Measurements from ENCODE around the gene ABCB11.
"Not testable (repeated sequence)": the region's sequence is repeated elsewhere in the genome, so short reads cannot be mapped to it uniquely, and the experiment has no call there.

ABCB11 gene

DNA sequence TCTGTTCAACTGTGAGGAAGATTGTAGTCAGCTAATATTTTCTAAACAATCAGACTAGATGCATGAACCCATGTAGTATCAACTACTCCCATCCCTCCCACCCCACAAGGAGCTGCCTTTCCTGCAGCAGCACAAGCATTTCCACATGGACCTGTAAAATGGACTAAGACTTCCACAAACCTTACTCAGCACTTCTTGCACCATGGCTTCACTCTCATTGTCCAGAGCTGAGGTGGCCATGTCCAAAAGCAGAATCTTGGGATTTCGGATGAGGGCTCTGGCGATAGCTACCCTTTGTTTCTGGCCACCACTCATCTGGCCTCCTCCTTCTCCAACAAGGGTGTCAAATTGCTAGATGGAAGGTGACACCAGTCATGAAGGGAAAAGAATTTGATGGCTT is 61.3 kb downstream of the ABCB11 start:
- DNase-seq = no peak

- DNase-seq = no peak
Observed at GRCh38 chr2:168968342-168968741, 62.8 kb downstream of the ABCB11 start.

DNA sequence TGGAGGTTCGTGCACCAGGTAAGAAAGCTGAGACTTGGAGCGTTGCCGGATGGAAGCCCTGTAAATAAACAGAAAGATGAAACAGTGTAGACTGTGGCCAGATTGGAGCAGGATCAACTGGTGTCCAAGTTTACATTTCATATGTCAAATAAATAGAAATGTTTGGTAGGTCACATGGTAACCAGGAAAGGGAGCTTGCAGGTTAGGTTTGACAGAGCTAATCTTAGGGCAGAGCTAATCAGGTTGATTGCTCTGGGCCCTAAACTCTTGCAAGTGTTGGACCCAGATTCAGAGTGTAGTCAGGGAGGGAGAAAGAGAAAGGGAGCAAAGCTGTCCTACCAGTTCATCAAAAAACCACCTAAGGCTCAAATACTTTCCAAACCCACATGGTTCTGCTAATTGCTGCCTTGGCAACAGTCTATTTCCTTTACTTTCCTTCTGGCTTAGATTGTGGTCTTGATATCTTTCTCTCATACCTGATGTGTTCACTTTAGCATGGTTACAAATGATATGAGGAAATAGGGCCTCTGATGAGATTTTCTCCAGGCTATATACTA is 66.8 kb downstream of the ABCB11 start:
- DNase-seq = no peak

GRCh38 chr2:168962636-168963035 is 68.5 kb downstream of the ABCB11 start:
- DNase-seq = no peak

- peak; percentile 37 for DNase-seq
Observed at GRCh38 chr2:168961450-168962229, 69.5 kb downstream of the ABCB11 start.

GRCh38 chr2:168956392-168956791 is 74.7 kb downstream of the ABCB11 start:
- no peak for DNase-seq

- no peak for DNase-seq
Observed at GRCh38 chr2:168955321-168955720, 75.8 kb downstream of the ABCB11 start.

- no peak for DNase-seq
Observed at GRCh38 chr2:168954256-168954655, 76.9 kb downstream of the ABCB11 start.

- DNase-seq = no peak
Observed at GRCh38 chr2:168952424-168952823, 78.7 kb downstream of the ABCB11 start.

DNA sequence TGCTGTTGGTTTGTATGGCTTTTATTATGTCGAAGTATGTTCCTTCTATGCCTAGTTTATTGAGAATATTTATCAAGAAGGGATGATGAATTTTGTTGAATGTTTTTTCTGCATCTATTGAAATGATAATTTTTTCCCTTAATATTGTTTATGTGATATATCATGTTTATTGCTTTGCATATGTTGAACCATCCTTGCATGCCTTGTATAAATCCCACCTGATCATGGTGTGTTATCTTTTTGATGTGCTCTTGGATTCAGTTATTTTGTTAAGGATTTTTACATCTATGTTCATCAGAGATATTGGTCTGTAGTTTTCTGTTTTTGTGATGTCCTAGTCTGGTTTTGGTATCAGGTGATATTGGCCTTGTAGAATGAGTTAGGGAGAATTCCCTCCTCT is 79.3 kb downstream of the ABCB11 start:
- no peak for DNase-seq

DNA sequence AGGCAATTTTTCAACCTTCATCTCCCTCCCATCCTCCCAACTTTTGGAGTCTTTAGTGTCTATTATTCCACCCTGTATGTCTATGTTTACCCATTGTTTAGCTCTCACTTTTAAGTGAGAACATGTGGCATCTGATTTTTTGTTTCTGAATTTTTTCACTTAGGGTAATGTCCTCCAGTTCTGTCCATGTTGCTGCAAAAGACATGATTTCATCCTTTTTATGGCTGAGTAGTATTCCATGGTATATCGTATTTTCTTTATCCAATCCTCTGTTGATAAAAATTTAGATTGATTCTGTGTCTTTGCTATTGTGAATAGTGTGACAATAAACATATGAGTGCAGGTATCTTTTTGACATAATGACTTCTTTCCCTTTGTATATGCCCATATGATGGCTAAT is 81.8 kb downstream of the ABCB11 start:
- no peak for DNase-seq

- DNase-seq = no peak
Observed at GRCh38 chr2:168948621-168949212, 82.4 kb downstream of the ABCB11 start.

- DNase-seq = no peak
Observed at GRCh38 chr2:168945508-168945907, 85.6 kb downstream of the ABCB11 start.

DNA sequence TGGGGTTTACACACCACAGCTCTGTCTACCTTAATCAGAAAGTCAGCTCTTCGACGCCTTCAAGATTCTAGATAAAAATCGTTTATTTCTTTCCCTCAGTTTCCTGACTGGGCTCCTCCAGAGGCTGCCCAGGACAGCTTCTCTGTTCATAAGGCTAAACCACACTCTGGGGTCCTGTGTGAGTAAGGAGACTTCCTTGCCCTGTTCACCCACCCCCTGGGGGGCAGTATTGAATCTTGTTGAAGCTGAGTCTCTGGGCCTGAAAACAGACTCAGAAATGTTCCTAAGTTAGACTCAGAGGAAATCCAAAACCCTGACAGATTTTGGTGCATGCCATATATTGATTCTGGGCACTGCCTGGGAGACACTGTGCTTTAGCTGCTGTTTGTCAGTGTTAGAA is 87.1 kb downstream of the ABCB11 start:
- no peak for DNase-seq

DNA sequence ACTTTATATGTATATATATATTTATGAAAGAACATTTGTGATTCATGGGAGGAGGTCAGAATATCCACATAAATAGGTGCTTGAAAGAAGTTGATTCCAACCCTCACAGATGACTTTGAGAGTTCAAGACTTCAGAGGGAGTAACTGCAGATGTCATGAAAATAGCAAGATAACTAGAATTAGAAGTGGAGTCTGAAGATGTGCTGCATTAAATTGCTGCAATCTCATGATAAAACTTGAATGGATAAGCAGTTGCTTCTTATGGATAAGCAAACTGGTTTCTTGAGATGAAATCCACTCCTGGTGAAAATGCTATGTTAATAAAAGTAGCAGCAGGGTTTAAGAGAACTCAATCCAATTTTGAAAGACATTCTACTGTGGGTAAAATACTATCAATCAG is 89.8 kb downstream of the ABCB11 start:
- DNase-seq = no peak

- DNase-seq = no peak
Observed at GRCh38 chr2:168939918-168940317, 91.2 kb downstream of the ABCB11 start.

DNA sequence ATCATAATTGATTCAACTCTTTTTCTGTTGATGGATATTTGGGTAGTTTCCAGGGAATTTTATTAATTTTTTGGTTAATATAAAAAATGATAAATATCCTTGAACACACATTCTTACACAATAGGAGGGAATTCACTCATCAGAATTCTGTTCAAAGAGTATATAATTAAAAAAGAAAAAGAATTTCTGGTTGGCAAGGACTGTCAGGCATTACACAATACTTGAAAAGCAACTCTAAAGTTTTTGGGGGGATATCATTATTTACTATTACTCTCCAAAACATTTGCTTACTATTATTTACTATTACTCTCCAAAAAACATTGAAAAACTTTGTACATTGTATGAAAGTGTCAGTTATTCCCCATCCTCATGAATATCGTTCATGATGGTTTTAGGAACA is 92.1 kb downstream of the ABCB11 start:
- DNase-seq = no peak

DNA sequence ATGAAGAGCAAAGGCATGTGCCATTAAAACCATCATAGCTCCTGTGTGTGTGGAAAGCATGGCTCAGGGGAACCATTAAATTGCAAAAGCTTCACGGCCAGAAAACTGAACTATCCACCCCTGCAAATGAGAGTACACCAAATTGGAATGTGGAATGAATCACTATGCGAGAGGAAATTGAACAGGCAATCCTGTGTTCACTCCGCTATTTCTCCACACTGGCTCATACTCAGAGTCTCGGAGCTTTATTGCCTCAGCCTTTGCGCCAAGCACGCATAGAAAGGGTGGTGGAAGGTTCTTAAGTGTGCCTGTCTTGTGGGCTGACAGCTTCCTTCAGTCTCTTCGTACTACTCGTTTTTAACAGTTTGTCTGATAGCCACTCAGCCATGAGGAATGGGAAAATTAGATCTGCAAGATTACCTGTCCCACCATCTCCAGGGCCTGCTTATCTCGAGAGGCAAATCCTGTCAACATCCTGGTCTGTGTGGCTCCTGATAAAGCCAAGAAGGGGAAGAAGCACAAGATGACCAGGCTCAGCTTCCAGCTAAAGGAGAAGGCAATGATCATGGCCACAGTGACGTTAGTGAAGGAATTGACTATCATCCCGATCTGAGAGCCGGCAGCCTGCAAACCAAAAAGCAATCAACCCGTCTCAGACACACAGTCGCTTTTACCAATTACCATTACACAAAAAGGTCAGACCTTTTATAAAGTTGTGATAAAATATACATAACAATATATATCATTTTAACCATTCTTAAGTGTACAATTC is 95.1 kb downstream of the ABCB11 start:
- DNase-seq = no peak

GRCh38 chr2:168934826-168935225 is 96.3 kb downstream of the ABCB11 start:
- no peak for DNase-seq

- DNase-seq = not testable (repeated sequence)
Observed at GRCh38 chr2:168932174-168932573, 99.0 kb downstream of the ABCB11 start.

DNA sequence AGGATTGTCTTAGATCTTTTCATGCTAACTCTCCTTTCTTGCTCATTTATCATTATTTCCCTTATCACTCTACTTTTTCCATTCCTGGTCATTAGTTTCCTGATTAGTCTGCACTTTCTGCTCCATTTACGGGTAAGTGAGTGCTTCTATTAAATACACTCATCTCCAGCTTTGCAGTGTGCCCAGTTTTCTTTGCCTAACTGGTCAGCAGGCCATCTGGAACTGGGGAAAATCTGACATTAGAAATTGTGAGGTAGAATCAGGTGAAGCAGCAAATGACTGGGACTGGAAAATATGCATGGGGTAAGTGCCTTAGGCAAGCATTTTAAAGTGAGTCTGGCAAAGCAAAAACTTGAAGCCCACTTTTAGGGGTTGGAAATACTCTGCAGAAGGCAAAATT is 100.9 kb downstream of the ABCB11 start:
- DNase-seq = no peak

DNA sequence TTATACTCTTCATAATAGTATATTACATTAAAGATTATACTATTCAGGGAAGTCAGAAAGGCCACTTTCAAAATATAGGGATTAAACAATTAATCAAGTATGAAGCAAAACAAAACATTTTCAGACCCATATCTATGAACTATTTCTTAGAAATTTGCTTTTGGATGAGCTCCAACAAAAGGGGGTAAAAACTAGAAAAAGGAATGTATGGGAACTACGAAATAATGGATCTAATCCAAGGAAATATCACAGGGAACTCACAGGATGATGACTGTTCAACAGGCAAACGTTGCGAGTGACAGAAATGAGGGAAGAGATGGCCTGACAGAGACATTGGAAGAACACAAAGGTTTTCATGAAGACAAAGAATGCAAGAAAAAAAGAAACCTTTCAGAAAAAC is 102.1 kb downstream of the ABCB11 start:
- no peak for DNase-seq

DNA sequence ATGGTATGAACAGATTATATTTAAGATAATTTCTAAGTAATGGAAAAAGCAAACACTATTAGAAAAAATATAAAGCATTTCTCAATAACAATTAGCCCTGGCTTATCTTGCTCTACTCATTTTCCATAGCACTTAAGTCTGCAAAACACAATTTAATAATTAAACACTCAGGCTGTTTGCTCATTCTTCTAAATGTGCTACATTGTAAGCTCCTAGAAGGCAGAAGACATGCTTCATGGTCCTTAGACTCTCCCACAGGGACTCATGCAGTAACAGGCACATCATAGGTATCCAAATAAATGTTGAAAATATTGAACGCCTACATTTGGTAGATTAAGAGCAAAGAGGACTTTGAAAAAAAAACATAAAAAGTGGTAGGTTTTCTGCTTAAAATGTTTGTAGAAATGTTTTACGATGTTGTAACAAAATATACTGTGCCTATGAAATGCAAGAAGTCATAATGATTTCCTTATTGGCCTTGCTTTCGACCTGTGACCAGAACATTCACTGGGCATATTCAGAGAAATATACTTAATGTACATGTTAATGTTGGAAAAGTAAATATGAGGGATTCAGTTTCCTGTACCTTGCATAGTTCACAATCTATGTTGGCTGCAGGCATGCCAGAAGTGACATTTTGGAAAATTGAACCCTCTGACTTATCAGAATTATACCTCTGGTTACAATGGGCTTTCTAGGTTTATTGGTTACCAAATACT is 102.9 kb downstream of the ABCB11 start:
- no peak for DNase-seq
